Memory B cell (primary cell): ENCODE results near the gene SMIM21.

Source experiments
- ATAC-seq: fragments of 150-1000 bp; cut with Tn5 transposase; 2 replicates; pipeline ENCODE4 v1.10.0; 2021; ENCODE audit warnings: low read depth, mild to moderate bottlenecking, moderate library complexity
- DNase-seq, 2 donors: peaks; one replicate each; pipeline ENCODE4 v3.0.0; 2022; ENCODE audit warnings: low spot score in 2 of 2
- H3K27ac Mint-ChIP-seq: one replicate; pipeline ENCODE4 v1.8.0; 2022; ENCODE audit warnings: mild to moderate bottlenecking, moderate library complexity, mixed read lengths
- H3K27me3 Mint-ChIP-seq: one replicate; pipeline ENCODE4 v1.8.0; 2022; ENCODE audit warnings: mixed read lengths
- H3K36me3 Mint-ChIP-seq: one replicate; pipeline ENCODE4 v1.8.0; 2022; ENCODE audit warnings: mild to moderate bottlenecking, mixed read lengths
- H3K4me1 Mint-ChIP-seq: one replicate; pipeline ENCODE4 v1.8.0; 2022; ENCODE audit warnings: mixed read lengths
- H3K4me3 Mint-ChIP-seq: one replicate; pipeline ENCODE4 v1.8.0; 2022; ENCODE audit warnings: mild to moderate bottlenecking, moderate library complexity, mixed read lengths
- H3K9me3 Mint-ChIP-seq: one replicate; pipeline ENCODE4 v1.8.0; 2022; ENCODE audit warnings: mixed read lengths

SMIM21 gene

DNA sequence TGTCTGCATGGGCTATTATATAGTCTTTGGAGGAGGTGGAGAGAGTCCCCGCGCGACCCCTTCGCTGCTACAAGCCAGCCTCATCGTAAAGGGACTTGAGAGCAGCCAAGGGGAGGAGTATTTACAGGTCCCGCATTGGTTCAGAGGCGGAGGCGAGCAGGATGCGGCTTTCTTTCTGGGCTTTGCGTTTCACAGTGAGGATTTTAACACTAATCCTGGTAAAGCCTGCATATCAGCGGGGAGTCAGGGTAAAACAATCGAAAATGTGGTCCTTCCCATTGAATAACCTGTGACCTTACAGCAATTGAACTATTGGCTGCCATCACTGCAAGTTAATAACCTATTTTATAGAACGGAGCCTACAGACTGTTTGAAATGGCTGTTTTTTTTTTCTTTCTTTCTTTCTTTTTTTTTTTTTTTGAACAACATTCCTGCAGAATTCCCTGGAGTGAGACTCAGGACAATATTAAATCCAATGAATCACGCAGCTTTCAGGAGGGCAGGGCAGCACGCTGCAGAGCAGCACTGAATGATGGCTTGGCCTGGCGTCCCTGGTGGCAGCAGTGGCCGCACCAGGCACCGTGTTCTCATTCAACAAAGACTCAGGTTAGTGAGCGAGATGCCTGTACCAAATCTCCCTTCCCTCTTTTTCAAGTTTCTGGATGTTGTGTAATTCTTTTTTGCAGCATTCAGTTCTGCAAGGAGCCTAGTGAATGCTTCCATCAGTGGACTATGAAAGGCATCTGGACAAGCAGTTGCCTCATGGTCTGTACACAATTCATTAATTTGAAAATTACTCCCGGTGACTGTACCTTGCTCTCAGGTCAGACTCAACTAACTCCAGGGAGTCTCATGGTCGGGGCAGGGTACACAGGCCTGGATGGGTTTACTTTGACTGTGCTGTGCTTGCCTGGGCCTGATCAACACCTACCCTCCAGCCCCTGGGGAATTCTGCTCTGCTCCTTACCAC lies 19.8 kb downstream of the SMIM21 start:
- H3K27me3 Mint-ChIP-seq: peaks cover 4% of the 10 kb centered on the region
- no peak for ATAC-seq
- DNase-seq: no peak

DNA sequence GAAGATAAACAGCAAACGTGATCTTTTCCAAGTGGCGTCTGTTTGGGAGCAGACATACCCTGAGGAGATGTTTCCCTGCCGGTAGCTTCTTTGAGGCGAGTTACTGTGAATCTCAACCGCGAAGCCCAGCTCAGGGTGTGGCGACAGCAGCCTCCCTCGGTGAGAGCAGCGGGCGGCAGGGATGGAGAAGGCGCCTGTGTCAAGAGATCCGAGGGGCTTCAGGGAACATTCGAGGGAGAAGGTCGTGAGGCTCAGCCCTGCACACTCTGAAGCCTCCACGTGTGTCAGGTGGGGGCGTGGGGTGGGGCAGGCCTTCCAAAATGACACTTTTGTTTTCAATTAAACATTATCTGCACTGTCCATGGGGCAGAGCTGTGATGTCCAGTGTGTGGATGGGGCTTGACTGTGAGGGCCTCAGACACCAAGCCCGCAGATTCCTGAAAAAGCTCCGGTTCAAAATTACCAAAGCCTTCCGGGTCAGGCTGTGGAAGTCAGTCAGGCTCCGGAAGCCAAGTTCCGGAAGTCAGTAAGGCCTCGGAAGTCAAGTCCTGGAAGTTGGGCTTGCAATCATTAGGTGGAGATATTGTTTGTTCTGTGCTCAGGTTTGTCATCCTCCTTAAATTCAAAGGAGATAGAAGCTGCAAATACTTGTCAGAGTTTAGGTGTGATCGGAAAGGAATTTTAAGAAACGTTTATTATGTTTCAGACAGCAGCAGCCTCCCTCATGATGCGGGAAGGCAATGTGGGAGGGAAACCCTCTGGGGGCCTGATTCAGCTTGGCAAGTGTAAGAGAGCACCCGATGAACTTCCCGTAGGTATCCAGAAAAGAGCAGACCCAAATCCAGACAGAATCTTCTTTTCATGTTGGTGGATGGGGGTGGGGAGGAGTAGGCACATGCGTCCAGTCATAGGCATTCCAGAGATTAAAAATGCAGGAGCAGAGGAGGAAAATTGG lies 20.7 kb downstream of the SMIM21 start:
- no peak overlapping the region for H3K27ac Mint-ChIP-seq
- no peaks in the 10 kb centered on the region for H3K9me3 Mint-ChIP-seq
- peaks cover 4% of the 10 kb centered on the region for H3K27me3 Mint-ChIP-seq
- no peak for ATAC-seq
- no peak for DNase-seq
- H3K4me3 Mint-ChIP-seq: no peak overlapping the region
- no peaks in the 10 kb centered on the region for H3K4me1 Mint-ChIP-seq
- no peaks in the 10 kb centered on the region for H3K36me3 Mint-ChIP-seq

More for the DNA sequence above, 19.8 kb downstream of the SMIM21 start:
- Mint-ChIP-seq H3K4me3 (no peak overlapping the region), H3K36me3 (no peaks in the 10 kb centered on the region), H3K4me1 (no peaks in the 10 kb centered on the region), H3K27ac (no peak overlapping the region), H3K9me3 (no peaks in the 10 kb centered on the region)

DNA sequence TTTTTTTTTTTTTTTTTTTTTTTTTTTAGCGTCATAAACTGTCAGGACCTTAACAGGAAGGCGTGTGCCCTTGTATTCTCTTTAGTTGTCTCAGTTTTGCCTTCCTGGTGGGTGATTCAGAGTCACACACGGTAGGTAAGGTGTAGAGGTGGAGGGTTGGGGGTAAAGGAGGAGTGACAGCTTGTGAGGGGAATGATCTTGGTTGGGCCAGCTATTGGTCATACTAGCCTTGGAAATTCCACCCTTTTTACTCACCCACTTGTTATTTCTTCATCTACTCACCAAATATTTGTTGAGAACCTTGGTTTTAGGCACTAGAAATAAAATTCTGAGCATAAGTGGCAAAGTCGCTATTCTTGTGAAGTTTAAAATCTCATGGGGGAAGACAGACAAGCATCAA lies 22.2 kb downstream of the SMIM21 start:
- Mint-ChIP-seq H3K27ac (no peak overlapping the region), H3K27me3 (peaks cover 4% of the 10 kb centered on the region), H3K36me3 (no peaks in the 10 kb centered on the region), H3K4me1 (no peaks in the 10 kb centered on the region), H3K4me3 (no peak overlapping the region), H3K9me3 (no peaks in the 10 kb centered on the region)
- DNase-seq (no peak), ATAC-seq (no peak)

- peaks cover 7% of the 10 kb centered on the region for H3K27me3 Mint-ChIP-seq
- no peaks in the 10 kb centered on the region for H3K36me3 Mint-ChIP-seq
- ATAC-seq (no peak), DNase-seq (no peak)
- no peaks in the 10 kb centered on the region for H3K4me1 Mint-ChIP-seq
- H3K9me3 Mint-ChIP-seq: no peaks in the 10 kb centered on the region
- H3K27ac Mint-ChIP-seq: no peak overlapping the region
- H3K4me3 Mint-ChIP-seq: no peak overlapping the region
Observed at GRCh38 chr18:75400366-75400765, 27.1 kb downstream of the SMIM21 start.

- Mint-ChIP-seq H3K27ac (no peak overlapping the region), H3K9me3 (no peaks in the 10 kb centered on the region), H3K36me3 (no peaks in the 10 kb centered on the region), H3K4me1 (no peaks in the 10 kb centered on the region), H3K4me3 (no peak overlapping the region), H3K27me3 (peaks cover 17% of the 10 kb centered on the region)
- ATAC-seq (no peak), DNase-seq (no peak)
Observed at GRCh38 chr18:75395137-75395536, 32.4 kb downstream of the SMIM21 start.

GRCh38 chr18:75393721-75394120 lies 33.8 kb downstream of the SMIM21 start:
- Mint-ChIP-seq H3K9me3 (no peaks in the 10 kb centered on the region), H3K4me3 (no peak overlapping the region), H3K36me3 (no peaks in the 10 kb centered on the region), H3K4me1 (no peaks in the 10 kb centered on the region), H3K27me3 (peaks cover 18% of the 10 kb centered on the region), H3K27ac (no peak overlapping the region)
- ATAC-seq: no peak
- DNase-seq: no peak

- DNase-seq (no peak), ATAC-seq (no peak)
- peaks cover 16% of the 10 kb centered on the region for H3K27me3 Mint-ChIP-seq
- no peak overlapping the region for H3K27ac Mint-ChIP-seq
- no peak overlapping the region for H3K4me3 Mint-ChIP-seq
- H3K4me1 Mint-ChIP-seq: no peaks in the 10 kb centered on the region
- no peaks in the 10 kb centered on the region for H3K36me3 Mint-ChIP-seq
- H3K9me3 Mint-ChIP-seq: no peaks in the 10 kb centered on the region
Observed at GRCh38 chr18:75392226-75392578, 35.3 kb downstream of the SMIM21 start.

- Mint-ChIP-seq H3K27ac (no peak overlapping the region), H3K27me3 (peaks cover 16% of the 10 kb centered on the region), H3K4me1 (no peaks in the 10 kb centered on the region), H3K4me3 (no peak overlapping the region), H3K36me3 (no peaks in the 10 kb centered on the region), H3K9me3 (no peaks in the 10 kb centered on the region)
- no peak for DNase-seq
- ATAC-seq: no peak
Observed at GRCh38 chr18:75391279-75392225, 36.0 kb downstream of the SMIM21 start.

DNA sequence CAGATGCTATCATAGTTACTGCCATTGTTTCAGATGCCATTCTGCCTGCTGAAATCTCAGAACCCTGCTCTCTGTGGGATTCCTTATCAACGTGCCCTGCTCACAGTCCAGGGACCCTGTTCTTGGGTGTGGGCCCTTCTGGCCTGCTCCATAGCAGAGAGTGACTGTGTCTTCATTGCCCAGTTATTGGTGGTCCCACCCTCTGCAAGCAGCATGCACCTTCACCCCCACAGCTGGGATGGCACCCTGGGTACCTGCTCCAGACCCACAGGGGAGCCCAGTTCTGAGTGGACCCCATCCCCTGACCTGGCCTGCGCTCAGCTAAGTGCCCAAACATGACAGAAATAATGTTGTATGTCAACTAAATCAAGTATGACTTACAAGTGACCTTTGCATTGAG lies 36.6 kb downstream of the SMIM21 start:
- no peak for ATAC-seq
- Mint-ChIP-seq H3K9me3 (no peaks in the 10 kb centered on the region), H3K27me3 (peaks cover 16% of the 10 kb centered on the region), H3K4me1 (no peaks in the 10 kb centered on the region), H3K27ac (no peak overlapping the region), H3K36me3 (no peaks in the 10 kb centered on the region), H3K4me3 (no peak overlapping the region)
- no peak for DNase-seq

GRCh38 chr18:75384144-75384543 lies 43.4 kb downstream of the SMIM21 start:
- Mint-ChIP-seq H3K36me3 (no peaks in the 10 kb centered on the region), H3K9me3 (peaks cover 4% of the 10 kb centered on the region), H3K27me3 (peaks cover 8% of the 10 kb centered on the region), H3K4me1 (no peaks in the 10 kb centered on the region), H3K4me3 (no peak overlapping the region), H3K27ac (no peak overlapping the region)
- ATAC-seq (no peak), DNase-seq (no peak)

GRCh38 chr18:75378376-75379315 lies 48.9 kb downstream of the SMIM21 start:
- ATAC-seq (no peak), DNase-seq (no peak)
- H3K27ac Mint-ChIP-seq: no peak overlapping the region
- H3K36me3 Mint-ChIP-seq: no peaks in the 10 kb centered on the region
- H3K4me1 Mint-ChIP-seq: no peaks in the 10 kb centered on the region
- H3K4me3 Mint-ChIP-seq: no peak overlapping the region
- H3K9me3 Mint-ChIP-seq: peaks cover 4% of the 10 kb centered on the region
- peaks cover 7% of the 10 kb centered on the region for H3K27me3 Mint-ChIP-seq

DNA sequence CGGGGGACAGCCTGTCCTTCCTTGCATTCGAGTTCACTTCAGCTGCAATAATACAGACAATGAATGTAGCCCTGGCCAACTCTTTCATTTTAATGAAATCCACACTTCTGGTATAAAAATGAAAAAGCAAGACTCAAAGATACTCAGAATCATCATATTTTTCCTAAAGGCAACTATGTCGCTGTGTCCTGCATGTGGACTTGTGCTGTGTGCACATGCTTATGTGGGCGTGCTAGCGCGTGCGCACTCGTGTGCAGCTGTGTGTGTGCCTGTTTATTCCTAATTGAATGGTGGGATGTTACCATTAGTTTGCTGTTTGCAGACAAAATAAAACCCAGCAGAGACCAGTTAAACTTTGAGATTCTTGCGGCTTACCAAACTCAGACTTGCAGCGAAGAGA lies 49.6 kb downstream of the SMIM21 start:
- H3K9me3 Mint-ChIP-seq: peaks cover 4% of the 10 kb centered on the region
- H3K27me3 Mint-ChIP-seq: peaks cover 10% of the 10 kb centered on the region
- H3K36me3 Mint-ChIP-seq: no peaks in the 10 kb centered on the region
- H3K4me3 Mint-ChIP-seq: no peak overlapping the region
- ATAC-seq: no peak
- no peak overlapping the region for H3K27ac Mint-ChIP-seq
- H3K4me1 Mint-ChIP-seq: no peaks in the 10 kb centered on the region
- DNase-seq: no peak

DNA sequence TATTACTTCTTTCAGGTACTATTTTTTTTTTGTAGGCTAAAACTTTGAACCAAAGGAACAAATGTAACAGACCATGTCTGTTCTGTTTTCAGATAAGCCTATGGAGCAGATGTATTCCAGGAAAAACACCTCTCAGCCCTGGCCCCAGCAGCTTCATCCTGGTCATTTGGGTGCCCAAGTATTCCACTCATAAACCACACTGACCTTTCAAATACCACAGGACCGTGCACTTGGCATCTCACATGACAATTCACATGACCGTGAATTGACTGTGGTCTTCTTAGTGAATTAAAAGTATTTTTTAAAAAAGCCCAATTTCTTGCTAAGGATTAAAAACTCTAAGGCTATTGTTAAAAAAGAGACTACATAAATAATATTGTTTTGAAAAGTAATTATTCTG lies 50.2 kb downstream of the SMIM21 start:
- H3K9me3 Mint-ChIP-seq: peaks cover 4% of the 10 kb centered on the region
- DNase-seq: no peak
- no peak overlapping the region for H3K27ac Mint-ChIP-seq
- ATAC-seq: no peak
- H3K4me3 Mint-ChIP-seq: no peak overlapping the region
- H3K36me3 Mint-ChIP-seq: no peaks in the 10 kb centered on the region
- H3K27me3 Mint-ChIP-seq: peaks cover 10% of the 10 kb centered on the region
- no peaks in the 10 kb centered on the region for H3K4me1 Mint-ChIP-seq
